Stomach (tissue), 4 donors: ENCODE data around the gene PPAN.

Source experiments
- POLR2A ChIP-seq, 4 donors: fragments of 450-650 bp; IDR thresholded peaks; one replicate each; pipeline ENCODE4 v1.6.1; 2016; ENCODE audit warnings: antibody characterized with exemption in 4 of 4, control low read depth in 2 of 4, mild to moderate bottlenecking in 1 of 4, moderate library complexity in 1 of 4
- TF ChIP-seq, protein P1 (sequence below), 7 experiments: fragments of 450-650 bp in 4 of 7; fragments of 200-600 bp in 3 of 7; sonication (generic) in 3 of 7; IDR thresholded peaks; one replicate each; pipeline ENCODE4 v1.5.1; 2016 to 2019; ENCODE audit warnings: antibody characterized with exemption in 7 of 7, control low read depth in 2 of 7, mild to moderate bottlenecking in 1 of 7

DNA sequence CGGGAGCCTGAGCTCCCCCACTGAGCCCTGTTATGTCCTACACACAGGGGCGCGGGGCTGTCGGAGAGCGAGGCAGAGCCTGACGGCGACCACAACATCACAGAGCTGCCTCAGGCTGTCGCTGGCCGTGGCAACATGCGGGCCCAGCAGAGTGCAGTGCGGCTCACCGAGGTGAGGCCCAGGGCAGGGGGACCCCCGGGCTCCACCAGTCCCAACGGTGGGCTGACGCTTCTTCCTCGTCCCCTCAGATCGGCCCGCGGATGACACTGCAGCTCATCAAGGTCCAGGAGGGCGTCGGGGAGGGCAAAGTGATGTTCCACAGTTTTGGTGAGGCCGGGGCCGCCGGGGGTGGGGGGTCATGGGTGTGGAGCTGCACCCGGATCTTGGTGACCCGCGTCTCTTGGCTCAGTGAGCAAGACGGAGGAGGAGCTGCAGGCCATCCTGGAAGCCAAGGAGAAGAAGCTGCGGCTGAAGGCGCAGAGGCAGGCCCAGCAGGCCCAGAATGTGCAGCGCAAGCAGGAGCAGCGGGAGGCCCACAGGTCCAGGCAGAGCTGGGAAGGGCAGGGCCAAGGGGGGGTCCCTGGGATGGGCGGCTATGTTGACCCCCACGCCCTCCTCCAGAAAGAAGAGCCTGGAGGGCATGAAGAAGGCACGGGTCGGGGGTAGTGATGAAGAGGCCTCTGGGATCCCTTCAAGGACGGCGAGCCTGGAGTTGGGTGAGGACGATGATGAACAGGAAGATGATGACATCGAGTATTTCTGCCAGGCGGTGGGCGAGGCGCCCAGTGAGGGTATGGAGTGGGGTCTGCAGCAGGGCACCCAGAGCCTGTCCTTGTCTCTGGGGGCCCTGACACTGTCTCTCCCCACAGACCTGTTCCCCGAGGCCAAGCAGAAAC is 4.2 kb downstream of the PPAN start:
- TF ChIP-seq, protein P1, sequence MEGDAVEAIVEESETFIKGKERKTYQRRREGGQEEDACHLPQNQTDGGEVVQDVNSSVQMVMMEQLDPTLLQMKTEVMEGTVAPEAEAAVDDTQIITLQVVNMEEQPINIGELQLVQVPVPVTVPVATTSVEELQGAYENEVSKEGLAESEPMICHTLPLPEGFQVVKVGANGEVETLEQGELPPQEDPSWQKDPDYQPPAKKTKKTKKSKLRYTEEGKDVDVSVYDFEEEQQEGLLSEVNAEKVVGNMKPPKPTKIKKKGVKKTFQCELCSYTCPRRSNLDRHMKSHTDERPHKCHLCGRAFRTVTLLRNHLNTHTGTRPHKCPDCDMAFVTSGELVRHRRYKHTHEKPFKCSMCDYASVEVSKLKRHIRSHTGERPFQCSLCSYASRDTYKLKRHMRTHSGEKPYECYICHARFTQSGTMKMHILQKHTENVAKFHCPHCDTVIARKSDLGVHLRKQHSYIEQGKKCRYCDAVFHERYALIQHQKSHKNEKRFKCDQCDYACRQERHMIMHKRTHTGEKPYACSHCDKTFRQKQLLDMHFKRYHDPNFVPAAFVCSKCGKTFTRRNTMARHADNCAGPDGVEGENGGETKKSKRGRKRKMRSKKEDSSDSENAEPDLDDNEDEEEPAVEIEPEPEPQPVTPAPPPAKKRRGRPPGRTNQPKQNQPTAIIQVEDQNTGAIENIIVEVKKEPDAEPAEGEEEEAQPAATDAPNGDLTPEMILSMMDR (IDR thresholded peaks at IDR 0.05): no peak
- TF ChIP-seq POLR2A (IDR thresholded peaks at IDR 0.05): no peak
